Central memory CD8-positive, alpha-beta T cell (primary cell): ENCODE results near the gene MAMSTR.
"Not testable (repeated sequence)": the region's sequence is repeated elsewhere in the genome, so short reads cannot be mapped to it uniquely, and the experiment has no call there.

ENCODE experiments used
- ATAC-seq: fragments of 150-1000 bp; cut with Tn5 transposase; replicated peaks from 2 replicates; pipeline ENCODE4 v1.10.0; 2022; ENCODE audit warnings: mild to moderate bottlenecking, moderate FRiP score, moderate number of reproducible peaks; ENCODE audit not compliant: poor library complexity, severe bottlenecking; ENCODE audit errors: extremely low read depth
- DNase-seq, 2 donors: peaks; one replicate each; pipeline ENCODE4 v3.0.0; 2021; ENCODE audit warnings: low spot score in 2 of 2
- H3K27ac Mint-ChIP-seq: one replicate; pipeline ENCODE4 v1.8.0; 2022; ENCODE audit warnings: low read depth, mild to moderate bottlenecking, moderate library complexity, mixed read lengths
- H3K27me3 Mint-ChIP-seq: one replicate; pipeline ENCODE4 v1.8.0; 2022; ENCODE audit warnings: mixed read lengths
- H3K36me3 Mint-ChIP-seq: one replicate; pipeline ENCODE4 v1.8.0; 2022; ENCODE audit warnings: mild to moderate bottlenecking, moderate library complexity, mixed read lengths; ENCODE audit not compliant: insufficient read depth
- H3K4me1 Mint-ChIP-seq: one replicate; pipeline ENCODE4 v1.8.0; 2022; ENCODE audit warnings: mixed read lengths
- H3K4me3 Mint-ChIP-seq: one replicate; pipeline ENCODE4 v1.8.0; 2022; ENCODE audit warnings: mild to moderate bottlenecking, moderate library complexity, mixed read lengths
- H3K9me3 Mint-ChIP-seq: one replicate; pipeline ENCODE4 v1.8.0; 2022; ENCODE audit warnings: mixed read lengths

MAMSTR gene

GRCh38 chr19:48719263-48720171 lies at the start of gene MAMSTR:
Gene MAMSTR (minus strand): TSS chr19:48719725. CDS start chr19:48719031, 694 bp downstream.
- DNase-seq (no peak), ATAC-seq (no peak)
- Mint-ChIP-seq H3K4me1 (peaks cover 18% of the 10 kb centered on the region), H3K27me3 (no peaks in the 10 kb centered on the region), H3K36me3 (peaks cover 2% of the 10 kb centered on the region), H3K4me3 (peak within 1 kb of the TSS; percentile 93), H3K27ac (peak within 1 kb of the TSS; percentile 93), H3K9me3 (no peaks in the 10 kb centered on the region)

- Mint-ChIP-seq H3K9me3 (no peaks in the 10 kb centered on the region), H3K4me3 (no peak overlapping the region), H3K36me3 (no peaks in the 10 kb centered on the region), H3K4me1 (no peaks in the 10 kb centered on the region), H3K27ac (no peak overlapping the region), H3K27me3 (peaks cover 48% of the 10 kb centered on the region)
- DNase-seq = no peak
- no peak for ATAC-seq
Observed at GRCh38 chr19:48768994-48769713, 49.6 kb upstream of the MAMSTR start.

- H3K4me1 Mint-ChIP-seq, H3K36me3 Mint-ChIP-seq, H3K9me3 Mint-ChIP-seq, H3K27ac Mint-ChIP-seq, H3K4me3 Mint-ChIP-seq, ATAC-seq, DNase-seq: not testable (repeated sequence)
- peaks cover 50% of the 10 kb centered on the region for H3K27me3 Mint-ChIP-seq
Observed at GRCh38 chr19:48768171-48768753, 48.7 kb upstream of the MAMSTR start.

DNA sequence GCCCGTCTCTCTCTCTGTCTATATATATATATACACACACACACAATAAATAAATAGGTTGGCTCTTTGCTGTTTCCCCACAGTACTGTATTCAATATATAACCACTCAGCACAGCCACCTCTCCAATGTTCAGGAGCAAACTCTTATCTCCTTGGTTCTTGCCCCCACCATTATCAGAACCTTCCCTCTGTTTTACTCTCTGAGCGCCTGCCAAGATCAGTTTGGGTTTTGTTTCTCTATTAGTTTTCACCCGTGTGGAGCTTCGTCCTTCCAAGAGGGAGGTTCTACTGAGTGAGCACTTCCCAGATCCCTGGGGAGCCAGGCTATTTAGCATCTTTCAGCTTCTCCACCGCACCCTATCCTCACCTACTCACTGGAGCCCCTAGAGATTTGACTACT lies 46.3 kb upstream of the MAMSTR start:
- H3K4me1 Mint-ChIP-seq, H3K36me3 Mint-ChIP-seq, H3K4me3 Mint-ChIP-seq, H3K9me3 Mint-ChIP-seq, DNase-seq, H3K27ac Mint-ChIP-seq, ATAC-seq: not testable (repeated sequence)
- peaks cover 74% of the 10 kb centered on the region for H3K27me3 Mint-ChIP-seq

DNA sequence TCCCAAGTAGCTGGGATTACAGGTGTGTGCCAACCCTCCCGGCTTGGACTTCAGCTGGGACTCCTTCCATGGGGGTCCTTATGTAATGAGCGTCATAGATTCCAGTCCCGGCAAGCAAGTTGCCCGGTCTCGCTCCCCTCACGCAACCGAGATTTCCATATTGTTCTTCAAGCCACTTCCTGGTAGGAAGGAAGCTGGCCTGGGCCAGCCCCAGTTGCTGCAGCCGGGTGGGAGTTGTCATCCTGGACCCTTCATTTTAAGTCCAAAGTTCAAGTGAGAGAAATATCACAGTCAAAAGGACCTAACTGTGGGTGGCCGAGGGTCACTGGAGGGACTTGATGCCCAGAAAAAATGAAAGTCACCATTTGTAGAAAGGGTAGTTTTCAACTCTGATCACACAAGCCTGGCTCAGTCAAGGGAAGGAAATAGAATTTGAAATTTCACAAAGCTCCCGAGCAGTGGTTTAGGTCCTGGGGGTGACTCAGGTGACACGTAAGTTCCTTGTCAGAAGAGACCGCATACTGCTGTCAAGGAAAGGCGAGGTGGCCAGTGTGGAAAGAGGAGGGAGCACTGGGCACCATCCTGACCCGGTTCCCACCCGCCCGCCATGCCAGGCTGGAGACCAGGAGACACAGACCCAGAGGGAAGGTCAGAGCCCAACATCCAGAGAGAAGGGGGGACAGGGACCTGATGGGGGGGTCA lies 41.1 kb upstream of the MAMSTR start:
- no peaks in the 10 kb centered on the region for H3K9me3 Mint-ChIP-seq
- no peak overlapping the region for H3K27ac Mint-ChIP-seq
- no peak for DNase-seq
- H3K27me3 Mint-ChIP-seq = peaks cover 52% of the 10 kb centered on the region
- ATAC-seq = no peak
- H3K36me3 Mint-ChIP-seq = peaks cover 2% of the 10 kb centered on the region
- H3K4me1 Mint-ChIP-seq = no peaks in the 10 kb centered on the region
- H3K4me3 Mint-ChIP-seq = no peak overlapping the region

DNA sequence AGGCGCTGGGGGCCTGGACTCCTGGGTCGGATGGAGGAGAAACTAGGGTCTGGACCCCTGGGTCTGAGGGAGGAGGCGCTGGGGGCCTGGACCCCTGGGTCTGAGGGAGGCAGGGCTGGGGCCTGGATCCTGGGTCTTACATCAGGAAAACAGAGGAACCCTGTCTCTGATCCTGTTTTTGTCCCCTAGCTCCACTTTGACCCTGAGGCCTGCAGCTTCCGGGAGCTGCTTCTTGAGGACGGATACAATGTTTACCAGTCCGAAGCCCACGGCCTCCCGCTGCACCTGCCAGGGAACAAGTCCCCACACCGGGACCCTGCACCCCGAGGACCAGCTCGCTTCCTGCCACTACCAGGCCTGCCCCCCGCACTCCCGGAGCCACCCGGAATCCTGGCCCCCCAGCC lies 38.2 kb upstream of the MAMSTR start:
- Mint-ChIP-seq H3K27ac (no peak overlapping the region), H3K4me1 (peaks cover 8% of the 10 kb centered on the region), H3K27me3 (peaks cover 60% of the 10 kb centered on the region), H3K36me3 (peaks cover 2% of the 10 kb centered on the region), H3K4me3 (no peak overlapping the region), H3K9me3 (no peaks in the 10 kb centered on the region)
- ATAC-seq = no peak
- DNase-seq = no peak

DNA sequence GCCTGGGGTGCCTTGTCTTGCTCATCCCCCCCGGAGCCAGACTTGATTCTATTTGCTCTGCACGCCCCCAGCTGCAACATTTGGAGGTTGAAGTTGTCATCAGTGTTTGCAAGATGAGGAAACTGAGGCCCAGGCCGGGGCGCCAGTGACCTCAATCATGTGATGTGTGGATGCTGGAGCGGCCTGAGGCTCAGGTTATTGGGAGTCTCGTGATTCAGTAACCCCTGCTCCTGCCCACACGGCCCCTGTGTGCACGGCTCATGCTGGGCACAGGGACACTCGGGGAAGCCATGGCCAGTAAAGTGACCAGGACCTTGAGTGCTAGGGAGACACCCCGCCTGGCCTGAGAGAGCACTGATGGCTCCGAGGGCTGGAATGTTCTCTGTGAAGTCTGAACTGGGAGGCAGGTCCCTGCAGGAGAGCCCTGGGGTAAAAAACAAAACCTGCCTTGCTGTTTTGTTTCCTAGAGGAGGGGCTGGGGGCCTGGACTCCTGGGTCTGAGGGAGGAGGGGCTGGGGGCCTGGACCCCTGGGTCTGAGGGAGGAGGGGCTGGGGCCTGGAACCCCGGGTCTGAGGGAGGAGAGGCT lies 37.7 kb upstream of the MAMSTR start:
- peaks cover under 1% of the 10 kb centered on the region for H3K36me3 Mint-ChIP-seq
- H3K4me1 Mint-ChIP-seq = peaks cover 11% of the 10 kb centered on the region
- ATAC-seq (no peak), DNase-seq (no peak)
- H3K27me3 Mint-ChIP-seq = peaks cover 59% of the 10 kb centered on the region
- H3K9me3 Mint-ChIP-seq = no peaks in the 10 kb centered on the region
- no peak overlapping the region for H3K27ac Mint-ChIP-seq
- H3K4me3 Mint-ChIP-seq = no peak overlapping the region

- H3K4me1 Mint-ChIP-seq = peaks cover 15% of the 10 kb centered on the region
- DNase-seq (no peak), ATAC-seq (no peak)
- H3K27ac Mint-ChIP-seq = no peak overlapping the region
- peaks cover 3% of the 10 kb centered on the region for H3K36me3 Mint-ChIP-seq
- H3K9me3 Mint-ChIP-seq = no peaks in the 10 kb centered on the region
- peaks cover 59% of the 10 kb centered on the region for H3K27me3 Mint-ChIP-seq
- no peak overlapping the region for H3K4me3 Mint-ChIP-seq
Observed at GRCh38 chr19:48756686-48757085, 37.2 kb upstream of the MAMSTR start.

DNA sequence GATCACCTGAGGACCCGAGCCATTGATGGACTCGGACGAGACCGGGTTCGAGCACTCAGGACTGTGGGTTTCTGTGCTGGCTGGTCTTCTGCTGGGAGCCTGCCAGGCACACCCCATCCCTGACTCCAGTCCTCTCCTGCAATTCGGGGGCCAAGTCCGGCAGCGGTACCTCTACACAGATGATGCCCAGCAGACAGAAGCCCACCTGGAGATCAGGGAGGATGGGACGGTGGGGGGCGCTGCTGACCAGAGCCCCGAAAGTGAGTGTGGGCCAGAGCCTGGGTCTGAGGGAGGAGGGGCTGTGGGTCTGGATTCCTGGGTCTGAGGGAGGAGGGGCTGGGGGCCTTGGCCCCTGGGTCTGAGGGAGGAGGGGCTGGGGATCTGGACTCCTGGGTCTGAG lies 36.7 kb upstream of the MAMSTR start:
- H3K4me1 Mint-ChIP-seq = peaks cover 15% of the 10 kb centered on the region
- H3K27ac Mint-ChIP-seq = no peak overlapping the region
- H3K4me3 Mint-ChIP-seq = no peak overlapping the region
- no peak for DNase-seq
- H3K36me3 Mint-ChIP-seq = peaks cover 3% of the 10 kb centered on the region
- no peak for ATAC-seq
- H3K9me3 Mint-ChIP-seq = no peaks in the 10 kb centered on the region
- peaks cover 59% of the 10 kb centered on the region for H3K27me3 Mint-ChIP-seq

DNA sequence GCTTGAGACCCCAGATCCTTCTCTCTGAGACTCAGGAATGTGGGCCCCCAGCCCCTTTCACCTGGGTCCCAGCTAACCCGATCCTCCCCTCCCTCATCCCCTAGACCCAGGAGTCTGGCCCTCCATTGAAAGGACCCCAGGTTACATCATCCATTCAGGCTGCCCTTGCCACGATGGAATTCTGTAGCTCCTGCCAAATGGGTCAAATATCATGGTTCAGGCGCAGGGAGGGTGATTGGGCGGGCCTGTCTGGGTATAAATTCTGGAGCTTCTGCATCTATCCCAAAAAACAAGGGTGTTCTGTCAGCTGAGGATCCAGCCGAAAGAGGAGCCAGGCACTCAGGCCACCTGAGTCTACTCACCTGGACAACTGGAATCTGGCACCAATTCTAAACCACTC lies 36.3 kb upstream of the MAMSTR start:
- no peak for DNase-seq
- peaks cover 15% of the 10 kb centered on the region for H3K4me1 Mint-ChIP-seq
- H3K36me3 Mint-ChIP-seq = peaks cover 3% of the 10 kb centered on the region
- no peak for ATAC-seq
- peaks cover 59% of the 10 kb centered on the region for H3K27me3 Mint-ChIP-seq
- no peak overlapping the region for H3K4me3 Mint-ChIP-seq
- no peak overlapping the region for H3K27ac Mint-ChIP-seq
- H3K9me3 Mint-ChIP-seq = no peaks in the 10 kb centered on the region

DNA sequence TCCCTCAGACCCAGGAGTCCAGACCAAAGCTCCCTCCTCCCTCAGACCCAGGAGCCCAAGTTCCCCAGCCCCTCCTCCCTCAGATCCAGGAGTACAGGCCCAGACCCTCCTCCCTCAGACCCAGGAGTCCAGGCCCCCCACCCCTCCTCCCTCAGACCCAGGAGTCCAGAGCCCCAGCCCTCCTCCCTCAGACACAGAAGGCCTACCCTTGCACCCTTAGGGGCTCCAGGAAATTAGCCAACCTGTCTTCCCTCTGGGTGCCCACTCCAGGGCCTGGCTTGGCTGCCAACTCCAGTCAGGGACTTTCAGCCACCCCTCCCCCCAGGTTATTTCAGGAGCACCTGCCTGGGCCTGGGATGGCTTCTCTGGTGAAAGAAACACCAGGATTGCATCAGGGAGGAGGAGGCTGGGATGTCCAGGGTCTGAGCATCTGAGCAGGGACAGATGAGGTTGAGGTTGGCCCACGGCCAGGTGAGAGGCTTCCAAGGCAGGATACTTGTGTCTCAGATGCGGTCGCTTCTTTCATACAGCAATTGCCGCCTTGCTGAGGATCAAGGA lies 35.6 kb upstream of the MAMSTR start, which contains the start of gene FGF21:
FGF21 (plus strand) TSS at position 441 of the 558 bp plus-strand sequence. CDS start 713 bp downstream, outside the sequence.
- Mint-ChIP-seq H3K4me3 (no peak within 1 kb of the TSS), H3K36me3 (peaks cover 3% of the 10 kb centered on the region), H3K4me1 (peaks cover 15% of the 10 kb centered on the region), H3K27ac (no peak within 1 kb of the TSS), H3K27me3 (peaks cover 57% of the 10 kb centered on the region), H3K9me3 (no peaks in the 10 kb centered on the region)
- ATAC-seq (no peak), DNase-seq (no peak)
